ENCODE data around the gene NUTM1.

The NUTM1 gene

GRCh38 chr15:34334672-34335071 is 8.4 kb upstream of the NUTM1 start:
- Histone ChIP-seq H2AFZ (ENCODE audit: low read depth, low read length) (no peak overlapping the region), H3K4me2 (ENCODE audit: low read length) (peak overlapping the region; percentile 91), H3K9me3 (ENCODE audit: insufficient read depth, low read length) (no peaks in the 10 kb centered on the region), H3K79me2 (ENCODE audit: low read length) (no peaks in the 10 kb centered on the region), H4K20me1 (ENCODE audit: insufficient read depth, low read length) (no peaks in the 10 kb centered on the region), H3K27ac (ENCODE audit: low read length) (no peak overlapping the region), H3K27me3 (ENCODE audit: low read depth, low read length) (no peaks in the 10 kb centered on the region), H3K4me1 (ENCODE audit: low read length) (peaks cover 32% of the 10 kb centered on the region), H3K36me3 (replicated peaks; ENCODE audit: low read depth, low read length) (peaks cover 4% of the 10 kb centered on the region), H3K4me3 (ENCODE audit: low read length) (peak overlapping the region; percentile 19; the same call in 1 of the 2 replicates), H3K9ac (ENCODE audit: low read length) (no peak overlapping the region)
- no peak for TF ChIP-seq EZH2phosphoT487 (IDR thresholded peaks at IDR 0.05; ENCODE audit: low read depth)
- TF ChIP-seq, protein P1, sequence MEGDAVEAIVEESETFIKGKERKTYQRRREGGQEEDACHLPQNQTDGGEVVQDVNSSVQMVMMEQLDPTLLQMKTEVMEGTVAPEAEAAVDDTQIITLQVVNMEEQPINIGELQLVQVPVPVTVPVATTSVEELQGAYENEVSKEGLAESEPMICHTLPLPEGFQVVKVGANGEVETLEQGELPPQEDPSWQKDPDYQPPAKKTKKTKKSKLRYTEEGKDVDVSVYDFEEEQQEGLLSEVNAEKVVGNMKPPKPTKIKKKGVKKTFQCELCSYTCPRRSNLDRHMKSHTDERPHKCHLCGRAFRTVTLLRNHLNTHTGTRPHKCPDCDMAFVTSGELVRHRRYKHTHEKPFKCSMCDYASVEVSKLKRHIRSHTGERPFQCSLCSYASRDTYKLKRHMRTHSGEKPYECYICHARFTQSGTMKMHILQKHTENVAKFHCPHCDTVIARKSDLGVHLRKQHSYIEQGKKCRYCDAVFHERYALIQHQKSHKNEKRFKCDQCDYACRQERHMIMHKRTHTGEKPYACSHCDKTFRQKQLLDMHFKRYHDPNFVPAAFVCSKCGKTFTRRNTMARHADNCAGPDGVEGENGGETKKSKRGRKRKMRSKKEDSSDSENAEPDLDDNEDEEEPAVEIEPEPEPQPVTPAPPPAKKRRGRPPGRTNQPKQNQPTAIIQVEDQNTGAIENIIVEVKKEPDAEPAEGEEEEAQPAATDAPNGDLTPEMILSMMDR (IDR thresholded peaks at IDR 0.05; ENCODE audit: low read depth, low read length): no peak

- H4K20me1 ChIP-seq (ENCODE audit: insufficient read depth, low read length): no peaks in the 10 kb centered on the region
- H3K4me3 ChIP-seq (ENCODE audit: low read length): peak overlapping the region; percentile 19; the same call in 1 of the 2 replicates
- peak overlapping the region; percentile 16; the same call in 1 of the 2 replicates for H3K27ac ChIP-seq (ENCODE audit: low read length)
- H3K4me2 ChIP-seq (ENCODE audit: low read length): peak overlapping the region; percentile 91
- no peaks in the 10 kb centered on the region for H3K79me2 ChIP-seq (ENCODE audit: low read length)
- TF ChIP-seq EZH2phosphoT487 (IDR thresholded peaks at IDR 0.05; ENCODE audit: low read depth): no peak
- TF ChIP-seq, protein P1 (IDR thresholded peaks at IDR 0.05; ENCODE audit: low read depth, low read length): no peak
- H2AFZ ChIP-seq (ENCODE audit: low read depth, low read length): no peak overlapping the region
- H3K4me1 ChIP-seq (ENCODE audit: low read length): peaks cover 32% of the 10 kb centered on the region
- no peak overlapping the region for H3K9ac ChIP-seq (ENCODE audit: low read length)
- no peaks in the 10 kb centered on the region for H3K27me3 ChIP-seq (ENCODE audit: low read depth, low read length)
- no peaks in the 10 kb centered on the region for H3K9me3 ChIP-seq (ENCODE audit: insufficient read depth, low read length)
- peaks cover 9% of the 10 kb centered on the region for H3K36me3 ChIP-seq (replicated peaks; ENCODE audit: low read depth, low read length)
Observed at GRCh38 chr15:34335176-34336032, 7.7 kb upstream of the NUTM1 start.

DNA sequence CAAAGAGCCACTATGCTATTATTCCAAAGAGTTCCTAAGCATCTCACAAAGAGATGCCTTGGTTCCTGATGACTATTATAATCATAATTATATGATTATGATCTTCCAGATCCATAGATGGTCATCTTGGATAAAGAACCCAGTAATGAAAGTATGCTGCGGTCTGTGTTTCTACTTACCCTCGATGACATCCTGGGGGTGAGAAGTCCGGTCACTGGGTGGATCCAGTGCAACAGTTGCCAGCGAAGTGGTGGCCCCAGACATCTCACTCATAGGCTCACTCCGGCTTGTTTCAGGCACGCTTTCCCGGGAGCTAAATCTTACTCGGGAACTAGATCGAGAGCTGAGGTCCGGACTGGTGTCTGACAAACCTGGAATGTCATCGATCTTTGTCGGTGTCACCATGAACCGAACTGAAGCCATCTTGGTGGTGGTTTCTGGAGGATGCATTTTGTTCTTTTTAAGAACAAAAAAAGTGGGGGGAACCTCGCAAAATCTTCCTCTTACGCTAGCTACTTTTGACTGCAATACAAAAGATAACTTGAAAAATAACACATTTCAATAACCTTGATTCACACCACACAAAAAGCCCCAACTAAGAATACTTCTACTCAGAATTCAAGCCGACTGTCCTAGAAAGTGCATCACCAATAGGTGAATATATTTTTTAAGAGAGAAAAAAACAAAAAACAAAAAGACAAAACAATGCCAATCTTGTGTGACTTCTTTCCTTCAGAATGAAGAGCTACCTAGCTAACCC is 6.7 kb upstream of the NUTM1 start:
- no peaks in the 10 kb centered on the region for H4K20me1 ChIP-seq (ENCODE audit: insufficient read depth, low read length)
- peak overlapping the region; percentile 91 for H3K4me2 ChIP-seq (ENCODE audit: low read length)
- TF ChIP-seq, protein P1 (IDR thresholded peaks at IDR 0.05; ENCODE audit: low read depth, low read length): no peak
- no peak for TF ChIP-seq EZH2phosphoT487 (IDR thresholded peaks at IDR 0.05; ENCODE audit: low read depth)
- peaks cover 13% of the 10 kb centered on the region for H3K36me3 ChIP-seq (replicated peaks; ENCODE audit: low read depth, low read length)
- H3K4me3 ChIP-seq (ENCODE audit: low read length): peak overlapping the region; percentile 88
- H3K9me3 ChIP-seq (ENCODE audit: insufficient read depth, low read length): no peaks in the 10 kb centered on the region
- no peaks in the 10 kb centered on the region for H3K27me3 ChIP-seq (ENCODE audit: low read depth, low read length)
- peaks cover 32% of the 10 kb centered on the region for H3K4me1 ChIP-seq (ENCODE audit: low read length)
- H3K9ac ChIP-seq (ENCODE audit: low read length): peak overlapping the region; percentile 72; the same call in 1 of the 2 replicates
- H3K27ac ChIP-seq (ENCODE audit: low read length): no peak overlapping the region
- peaks cover 6% of the 10 kb centered on the region for H3K79me2 ChIP-seq (ENCODE audit: low read length)
- no peak overlapping the region for H2AFZ ChIP-seq (ENCODE audit: low read depth, low read length)

Data from OCI-LY3 (cell line).